Effector CD4-positive, alpha-beta T cell (primary cell): Measurements from ENCODE around the gene ADAMTS20. TPM values are rescaled to one million over a fixed set of nuclear protein-coding genes. Genes with fewer than 3 reads are reported as not detected.
"Not testable (repeated sequence)": the region's sequence is repeated elsewhere in the genome, so short reads cannot be mapped to it uniquely, and the experiment has no call there.

ENCODE experiments used
- DNase-seq: peaks from one replicate; pipeline ENCODE4 v3.0.0-alpha.2; 2020
- total RNA-seq: gene quantifications from one replicate; lab custom pipeline; 2026; lab: John Stamatoyannopoulos, UW

Gene ADAMTS20
- not detected for total RNA-seq

GRCh38 chr12:43551971-43552559, at the start of gene ADAMTS20:
Gene ADAMTS20 (minus strand): TSS chr12:43552203. CDS start chr12:43551921, 282 bp downstream.
- no peak for DNase-seq

- DNase-seq: no peak
Measured at GRCh38 chr12:43599708-43600107, 47.7 kb upstream of the ADAMTS20 start.

- no peak for DNase-seq
Measured at GRCh38 chr12:43599066-43599465, 47.1 kb upstream of the ADAMTS20 start.

- no peak for DNase-seq
Measured at GRCh38 chr12:43590307-43590706, 38.3 kb upstream of the ADAMTS20 start.

GRCh38 chr12:43586646-43587245, 34.7 kb upstream of the ADAMTS20 start:
- no peak for DNase-seq

- DNase-seq: no peak
Measured at GRCh38 chr12:43585676-43586075, 33.7 kb upstream of the ADAMTS20 start.

GRCh38 chr12:43580601-43581000, 28.6 kb upstream of the ADAMTS20 start:
- no peak for DNase-seq

- DNase-seq: no peak
Measured at GRCh38 chr12:43579206-43579605, 27.2 kb upstream of the ADAMTS20 start.

- DNase-seq: no peak
Measured at GRCh38 chr12:43578782-43579181, 26.8 kb upstream of the ADAMTS20 start.

- DNase-seq: no peak
Measured at GRCh38 chr12:43577381-43577780, 25.4 kb upstream of the ADAMTS20 start.

GRCh38 chr12:43576162-43576561, 24.2 kb upstream of the ADAMTS20 start:
- no peak for DNase-seq

GRCh38 chr12:43571885-43572284, 19.9 kb upstream of the ADAMTS20 start:
- no peak for DNase-seq

- no peak for DNase-seq
Measured at GRCh38 chr12:43556057-43556456, 4.1 kb upstream of the ADAMTS20 start.

GRCh38 chr12:43551279-43551970, 578 bp downstream of the ADAMTS20 start:
- DNase-seq: no peak

GRCh38 chr12:43550831-43551271, 1.2 kb downstream of the ADAMTS20 start:
- DNase-seq: no peak

- no peak for DNase-seq
Measured at GRCh38 chr12:43544703-43545102, 7.3 kb downstream of the ADAMTS20 start.

- no peak for DNase-seq
Measured at GRCh38 chr12:43540470-43540869, 11.5 kb downstream of the ADAMTS20 start.

GRCh38 chr12:43537675-43538074, 14.3 kb downstream of the ADAMTS20 start:
- not testable (repeated sequence) for DNase-seq

GRCh38 chr12:43516045-43516444, 36.0 kb downstream of the ADAMTS20 start:
- no peak for DNase-seq

GRCh38 chr12:43501703-43502102, 50.3 kb downstream of the ADAMTS20 start:
- DNase-seq: no peak

GRCh38 chr12:43493261-43493797, 58.7 kb downstream of the ADAMTS20 start:
- no peak for DNase-seq

- no peak for DNase-seq
Measured at GRCh38 chr12:43482311-43483085, 69.5 kb downstream of the ADAMTS20 start.

- DNase-seq: no peak
Measured at GRCh38 chr12:43480591-43480990, 71.4 kb downstream of the ADAMTS20 start.
